GM03348 (cell line): Measurements from ENCODE around the gene FBXL7.
A peak's percentile ranks its signal among the peaks of the same experiment; 100 is the strongest.

ENCODE experiments used
- DNase-seq: peaks from one replicate; pipeline ENCODE4 v3.0.0; 2012; ENCODE audit warnings: low spot score

FBXL7 gene

GRCh38 chr5:15718421-15719179 lies 218.6 kb downstream of the FBXL7 start:
- no peak for DNase-seq

- DNase-seq: no peak
These were observed 219.8 kb downstream of the FBXL7 start for GRCh38 chr5:15719784-15720183.

- no peak for DNase-seq
These were observed 220.5 kb downstream of the FBXL7 start for GRCh38 chr5:15720515-15720914.

GRCh38 chr5:15722305-15722704 lies 222.3 kb downstream of the FBXL7 start:
- no peak for DNase-seq

- no peak for DNase-seq
These were observed 227.4 kb downstream of the FBXL7 start for GRCh38 chr5:15727375-15727774.

- DNase-seq: no peak
These were observed 228.8 kb downstream of the FBXL7 start for GRCh38 chr5:15728811-15729210.

GRCh38 chr5:15731699-15732098 lies 231.7 kb downstream of the FBXL7 start:
- no peak for DNase-seq

GRCh38 chr5:15734058-15734457 lies 234.1 kb downstream of the FBXL7 start:
- no peak for DNase-seq

GRCh38 chr5:15737036-15737821 lies 237.2 kb downstream of the FBXL7 start:
- DNase-seq: peak; percentile 38

GRCh38 chr5:15737871-15738664 lies 238.1 kb downstream of the FBXL7 start:
- peak; percentile 34 for DNase-seq

- no peak for DNase-seq
These were observed 240.4 kb downstream of the FBXL7 start for GRCh38 chr5:15740383-15740782.

GRCh38 chr5:15741591-15741990 lies 241.6 kb downstream of the FBXL7 start:
- DNase-seq: no peak

GRCh38 chr5:15746833-15747232 lies 246.9 kb downstream of the FBXL7 start:
- DNase-seq: no peak

- DNase-seq: no peak
These were observed 248.3 kb downstream of the FBXL7 start for GRCh38 chr5:15748266-15748665.

- no peak for DNase-seq
These were observed 252.8 kb downstream of the FBXL7 start for GRCh38 chr5:15752663-15753285.

GRCh38 chr5:15753752-15754151 lies 253.8 kb downstream of the FBXL7 start:
- no peak for DNase-seq

GRCh38 chr5:15757103-15757502 lies 257.1 kb downstream of the FBXL7 start:
- DNase-seq: peak; percentile 68

GRCh38 chr5:15757619-15758018 lies 257.6 kb downstream of the FBXL7 start:
- DNase-seq: no peak

GRCh38 chr5:15762668-15763067 lies 262.7 kb downstream of the FBXL7 start:
- no peak for DNase-seq

- no peak for DNase-seq
These were observed 263.8 kb downstream of the FBXL7 start for GRCh38 chr5:15763754-15764153.

GRCh38 chr5:15768936-15769335 lies 269.0 kb downstream of the FBXL7 start:
- no peak for DNase-seq

- no peak for DNase-seq
These were observed 272.2 kb downstream of the FBXL7 start for GRCh38 chr5:15772131-15772530.
